ENCODE results near the gene GPM6B.
"Not testable (repeated sequence)": the region's sequence is repeated elsewhere in the genome, so short reads cannot be mapped to it uniquely, and the experiment has no call there.

GPM6B gene

GRCh38 chrX:13734278-13735172 lies 82.4 kb downstream of the GPM6B start, which contains the start of the genes OFD1 and TRAPPC2:
TSS of gene OFD1 (plus strand) at chrX:13734748. CDS start at chrX:13735072, 324 bp downstream.
TSS of gene TRAPPC2 (minus strand) at chrX:13734620. CDS start at chrX:13719963, 14,657 bp downstream.
- H3K4me3 ChIP-seq (ENCODE audit: low read depth, low read length) = peak within 1 kb of the TSS; percentile 80
- DNase-seq (ENCODE audit: low read depth) = peak; percentile 83
- no peak for TF ChIP-seq CTCF (IDR thresholded peaks at IDR 0.05; ENCODE audit: control insufficient read depth, extremely low read depth, insufficient read depth)

GRCh38 chrX:13733506-13733905 lies 83.4 kb downstream of the GPM6B start:
- H3K4me3 ChIP-seq (ENCODE audit: low read depth, low read length) = peak overlapping the region; percentile 80
- TF ChIP-seq CTCF (IDR thresholded peaks at IDR 0.05; ENCODE audit: control insufficient read depth, extremely low read depth, insufficient read depth) = no peak
- DNase-seq (ENCODE audit: low read depth) = no peak

- H3K4me3 ChIP-seq (ENCODE audit: low read depth, low read length) = no peak overlapping the region
- no peak for DNase-seq (ENCODE audit: low read depth)
- no peak for TF ChIP-seq CTCF (IDR thresholded peaks at IDR 0.05; ENCODE audit: control insufficient read depth, extremely low read depth, insufficient read depth)
Measured at GRCh38 chrX:13732246-13733067, 84.4 kb downstream of the GPM6B start.

- not testable (repeated sequence) for DNase-seq (ENCODE audit: low read depth); H3K4me3 ChIP-seq (ENCODE audit: low read depth, low read length)
Measured at GRCh38 chrX:13730523-13730922, 86.4 kb downstream of the GPM6B start.

GRCh38 chrX:13726583-13726982 lies 90.3 kb downstream of the GPM6B start:
- DNase-seq (ENCODE audit: low read depth); H3K4me3 ChIP-seq (ENCODE audit: low read depth, low read length): not testable (repeated sequence)

GRCh38 chrX:13724878-13725277 lies 92.0 kb downstream of the GPM6B start:
- H3K4me3 ChIP-seq (ENCODE audit: low read depth, low read length); DNase-seq (ENCODE audit: low read depth): not testable (repeated sequence)

- DNase-seq (ENCODE audit: low read depth) = peak; percentile 33
- TF ChIP-seq CTCF (IDR thresholded peaks at IDR 0.05; ENCODE audit: control insufficient read depth, extremely low read depth, insufficient read depth) = no peak
- H3K4me3 ChIP-seq (ENCODE audit: low read depth, low read length) = 0 out of 2 replicates have a peak overlapping the region, but pooled peaks have one; percentile 7
Measured at GRCh38 chrX:13721819-13722519, 94.9 kb downstream of the GPM6B start.

- DNase-seq (ENCODE audit: low read depth) = no peak
- no peak for TF ChIP-seq CTCF (IDR thresholded peaks at IDR 0.05; ENCODE audit: control insufficient read depth, extremely low read depth, insufficient read depth)
- no peak overlapping the region for H3K4me3 ChIP-seq (ENCODE audit: low read depth, low read length)
Measured at GRCh38 chrX:13721371-13721770, 95.5 kb downstream of the GPM6B start.
